ENCODE data around the gene TMEM132D.

TMEM132D gene

GRCh38 chr12:129304529-129304928 lies 599.3 kb downstream of the TMEM132D start:
- ChIA-PET POLR2A (ENCODE audit: low non-redundant PET) (no interaction called here), CTCF (no interaction called here)
- no peak for DNase-seq (ENCODE audit: low spot score)
- TF ChIP-seq CTCF (conservative IDR thresholded peaks at IDR 0.05; ENCODE audit: low read depth), result no peak
- no peak overlapping the region for H3K27ac ChIP-seq

- TF ChIP-seq CTCF (conservative IDR thresholded peaks at IDR 0.05; ENCODE audit: low read depth), result no peak
- ChIA-PET CTCF (interaction anchor here (0.6 kb wide), 1 partner anchor 106 kb away, joined by 7 read pairs; no protein-coding TSS in a partner anchor), POLR2A (ENCODE audit: low non-redundant PET) (no interaction called here)
- H3K27ac ChIP-seq, result no peak overlapping the region
- DNase-seq (ENCODE audit: low spot score), result no peak
These were observed 603.8 kb downstream of the TMEM132D start for GRCh38 chr12:129300011-129300410.

- CTCF ChIA-PET, result no interaction called here
- H3K27ac ChIP-seq, result no peak overlapping the region
- POLR2A ChIA-PET (ENCODE audit: low non-redundant PET), result no interaction called here
These were observed 604.9 kb downstream of the TMEM132D start for GRCh38 chr12:129298921-129299320.

GRCh38 chr12:129296671-129297070 lies 607.2 kb downstream of the TMEM132D start:
- H3K27ac ChIP-seq, result no peak overlapping the region
- no peak for TF ChIP-seq CTCF (conservative IDR thresholded peaks at IDR 0.05; ENCODE audit: low read depth)
- ChIA-PET CTCF (no interaction called here), POLR2A (ENCODE audit: low non-redundant PET) (no interaction called here)
- DNase-seq (ENCODE audit: low spot score), result no peak

More at GRCh38 chr12:129298921-129299320, 604.9 kb downstream of the TMEM132D start:
- no peak for DNase-seq (ENCODE audit: low spot score)
- no peak for TF ChIP-seq CTCF (conservative IDR thresholded peaks at IDR 0.05; ENCODE audit: low read depth)

GRCh38 chr12:129294868-129295267 lies 609.0 kb downstream of the TMEM132D start:
- H3K27ac ChIP-seq, result no peak overlapping the region
- ChIA-PET POLR2A (ENCODE audit: low non-redundant PET) (no interaction called here), CTCF (no interaction called here)
- no peak for DNase-seq (ENCODE audit: low spot score)
- no peak for TF ChIP-seq CTCF (conservative IDR thresholded peaks at IDR 0.05; ENCODE audit: low read depth)

- TF ChIP-seq CTCF (conservative IDR thresholded peaks at IDR 0.05; ENCODE audit: low read depth), result no peak
- CTCF ChIA-PET, result no interaction called here
- DNase-seq (ENCODE audit: low spot score), result no peak
- POLR2A ChIA-PET (ENCODE audit: low non-redundant PET), result no interaction called here
- no peak overlapping the region for H3K27ac ChIP-seq
These were observed 624.1 kb downstream of the TMEM132D start for GRCh38 chr12:129279771-129280170.

Measured in RWPE1 (cell line).